ENCODE data around the gene TMEM82. TPM values are rescaled to one million over a fixed set of nuclear protein-coding genes. Genes with fewer than 3 reads are reported as not detected.

The TMEM82 gene
- total RNA-seq, 1 donor from 2014 or later: not detected

DNA sequence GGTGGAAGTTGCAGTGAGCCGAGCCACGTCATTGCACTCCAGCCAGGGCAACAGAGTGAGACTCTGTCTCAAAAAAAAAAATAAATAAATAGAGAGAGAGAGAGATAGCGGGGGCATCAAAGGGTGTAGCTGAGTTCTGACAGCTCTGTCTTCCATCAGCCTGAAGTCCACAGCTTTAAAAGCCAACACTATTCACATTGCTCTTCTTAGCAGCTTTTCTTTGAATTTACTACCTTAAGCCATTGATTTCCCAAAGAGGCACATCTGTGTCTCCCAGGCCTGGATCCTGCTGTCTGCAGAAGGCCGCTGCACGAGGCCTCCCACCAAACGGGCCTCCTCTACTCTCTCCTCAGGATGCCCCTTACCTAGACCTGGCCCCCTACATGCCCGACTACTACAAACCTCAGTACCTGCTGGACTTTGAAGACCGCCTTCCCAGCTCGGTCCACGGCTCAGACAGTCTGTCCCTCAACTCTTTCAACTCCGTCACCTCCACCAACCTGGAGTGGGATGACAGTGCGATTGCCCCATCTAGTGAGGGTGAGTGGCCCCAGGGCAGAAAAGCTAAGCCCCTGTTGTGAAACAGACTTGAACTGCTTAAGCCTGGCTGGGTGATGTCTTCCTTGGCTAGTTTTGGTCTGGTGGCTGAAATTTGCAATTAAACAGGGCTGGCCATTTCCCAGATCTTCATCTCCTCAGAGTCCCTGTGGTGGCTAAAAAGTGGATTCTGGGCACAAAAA is 22.7 kb upstream of the TMEM82 start:
- intact Hi-C loops (cut with micrococcal nuclease): no loop called here

DNA sequence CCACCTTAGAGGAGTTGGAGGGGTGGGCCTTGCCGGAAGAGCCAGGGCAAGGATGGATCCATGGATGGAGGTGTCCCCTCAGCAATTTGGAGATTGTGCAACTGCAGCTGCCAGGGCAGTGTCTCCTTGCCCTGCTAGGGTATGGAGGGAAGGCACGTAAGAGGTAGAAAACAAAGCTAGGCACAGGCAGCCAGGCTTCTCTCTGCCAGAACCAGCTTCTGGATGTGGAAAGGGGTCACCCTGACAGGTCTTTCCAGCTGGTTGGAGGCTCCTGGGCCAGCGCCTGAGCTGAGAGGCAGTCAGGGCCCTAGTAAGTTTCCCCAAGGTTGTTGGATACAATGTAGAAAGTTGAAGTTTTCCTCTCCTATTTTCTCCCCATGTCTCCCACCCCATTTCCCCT is 21.4 kb upstream of the TMEM82 start:
- intact Hi-C loops (cut with micrococcal nuclease): no loop called here

DNA sequence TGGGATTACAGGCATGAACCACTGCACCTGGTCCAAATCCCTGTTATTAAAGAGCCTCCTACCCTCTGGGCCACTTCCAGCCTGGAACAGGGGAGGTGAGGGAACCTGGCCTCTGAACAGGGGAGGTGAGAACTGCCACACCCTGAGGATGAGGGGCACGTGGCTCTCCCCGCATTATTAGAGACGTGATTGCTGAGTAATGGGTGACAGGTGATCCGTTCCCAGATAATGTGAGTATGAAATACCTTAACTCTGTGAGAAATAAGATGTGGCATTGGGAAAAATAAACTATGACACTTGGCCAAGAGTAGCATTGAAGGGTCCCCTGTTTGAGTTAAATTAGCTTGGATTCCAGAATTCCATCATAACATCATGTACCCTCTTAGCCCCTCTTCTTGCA is 19.9 kb upstream of the TMEM82 start:
- intact Hi-C loops (cut with micrococcal nuclease): no loop called here

DNA sequence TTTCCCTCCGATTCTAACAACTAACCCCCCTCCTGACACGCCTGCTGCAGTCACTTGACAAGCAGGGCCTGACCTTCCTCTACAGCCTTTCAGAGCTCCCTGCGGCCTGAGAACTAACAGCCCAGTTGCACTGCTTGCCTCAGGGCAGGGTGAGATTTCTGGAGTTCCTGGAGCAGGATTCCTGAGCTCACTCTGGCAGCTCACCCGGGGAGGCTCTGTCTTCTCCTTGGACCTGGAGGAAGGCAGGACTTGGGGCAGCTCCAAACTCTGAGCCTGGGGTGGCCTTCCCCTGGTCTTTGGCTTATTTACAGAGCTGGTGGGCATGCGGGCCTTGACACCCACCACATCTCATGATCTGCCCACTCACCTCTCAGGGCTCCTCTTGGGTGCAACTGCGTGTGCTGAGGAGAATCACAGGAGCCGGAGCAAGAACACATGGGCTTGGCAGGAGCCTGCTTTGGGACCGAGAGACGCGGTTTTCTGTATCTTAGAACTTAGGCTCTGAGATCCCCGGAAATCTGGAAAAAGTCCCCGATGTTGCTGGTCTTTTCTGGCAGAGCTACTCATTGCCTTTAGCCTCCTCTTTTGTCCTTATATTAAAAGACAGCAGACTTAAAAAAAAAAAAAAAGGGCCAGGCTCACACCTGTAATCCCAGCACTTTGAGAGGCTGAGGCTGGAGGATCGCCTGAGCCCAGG is 19.3 kb upstream of the TMEM82 start:
- intact Hi-C loops (cut with micrococcal nuclease): no loop called here

DNA sequence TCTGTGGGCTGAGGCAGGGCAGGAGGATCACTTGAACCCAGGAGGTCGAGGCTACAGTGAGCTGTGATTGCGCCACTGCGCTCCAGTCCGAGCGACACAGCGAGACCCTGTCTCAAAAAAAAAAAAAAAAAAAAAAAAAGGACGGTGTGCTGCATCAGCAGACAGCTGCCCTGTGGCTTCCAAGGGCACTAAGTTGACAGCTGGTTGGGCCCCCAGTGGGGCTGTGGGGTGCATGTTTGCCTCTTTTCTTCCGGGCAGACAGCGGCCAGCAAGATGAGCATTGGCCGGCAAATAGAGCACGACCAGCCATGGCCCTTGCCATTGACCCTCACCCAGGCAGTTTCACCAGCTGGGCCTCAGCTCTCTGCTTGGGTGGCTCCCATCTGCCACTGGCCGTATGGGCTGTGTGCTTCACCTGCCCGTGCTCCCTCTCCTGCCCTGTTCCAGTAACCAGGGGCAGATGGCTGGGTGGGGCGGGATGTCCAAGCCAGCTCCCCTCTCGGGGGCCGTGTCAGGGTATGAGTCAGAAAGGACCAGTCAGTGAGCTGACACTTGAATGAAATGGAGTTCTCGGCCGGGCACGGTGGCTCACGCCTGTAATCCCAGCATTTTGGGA is 18.6 kb upstream of the TMEM82 start:
- intact Hi-C loops (cut with micrococcal nuclease): no loop called here

DNA sequence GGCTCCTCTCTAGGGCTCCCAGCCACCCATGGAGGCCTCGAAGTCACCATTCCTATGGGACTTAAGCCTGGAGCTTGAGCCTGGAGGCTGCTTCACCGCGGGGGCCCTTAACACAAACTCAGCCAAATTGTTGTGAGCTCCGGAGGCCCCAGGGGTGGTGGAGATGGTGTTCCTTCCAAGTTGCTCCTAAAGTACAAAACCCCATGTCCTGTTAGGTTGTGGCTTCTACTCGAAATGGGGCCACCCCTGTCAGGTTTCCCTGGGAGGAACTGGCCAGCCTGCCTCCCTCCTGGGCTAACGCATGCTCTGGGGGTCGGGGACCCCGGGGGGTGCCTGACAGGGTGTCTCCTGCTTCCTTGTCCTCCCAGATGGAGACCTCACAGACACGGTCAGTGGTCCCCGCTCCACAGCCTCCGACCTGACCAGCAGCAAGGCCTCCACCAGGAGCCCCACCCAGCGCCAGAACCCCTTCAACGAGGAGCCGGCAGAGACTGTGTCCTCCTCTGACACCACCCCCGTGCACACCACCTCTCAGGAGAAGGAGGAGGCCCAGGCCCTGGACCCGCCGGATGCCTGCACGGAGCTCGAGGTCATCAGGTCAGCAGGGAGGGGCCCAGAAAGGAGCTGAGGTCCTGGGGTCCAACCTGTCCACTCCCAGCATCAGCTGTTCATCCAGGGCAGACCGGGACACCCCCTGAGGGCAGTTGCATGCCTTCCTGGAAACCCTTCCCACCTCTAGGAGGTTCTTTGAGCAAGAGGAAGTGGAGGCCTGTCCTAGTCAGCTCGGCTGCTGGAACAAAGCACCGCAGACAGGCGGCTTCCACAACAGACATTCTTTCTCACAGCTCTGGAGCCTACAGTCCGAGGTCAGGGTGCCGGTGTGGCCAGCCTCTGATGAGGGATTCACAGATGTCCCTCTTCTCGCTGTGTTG is 17.1 kb upstream of the TMEM82 start:
- intact Hi-C loops (cut with micrococcal nuclease): no loop called here

DNA sequence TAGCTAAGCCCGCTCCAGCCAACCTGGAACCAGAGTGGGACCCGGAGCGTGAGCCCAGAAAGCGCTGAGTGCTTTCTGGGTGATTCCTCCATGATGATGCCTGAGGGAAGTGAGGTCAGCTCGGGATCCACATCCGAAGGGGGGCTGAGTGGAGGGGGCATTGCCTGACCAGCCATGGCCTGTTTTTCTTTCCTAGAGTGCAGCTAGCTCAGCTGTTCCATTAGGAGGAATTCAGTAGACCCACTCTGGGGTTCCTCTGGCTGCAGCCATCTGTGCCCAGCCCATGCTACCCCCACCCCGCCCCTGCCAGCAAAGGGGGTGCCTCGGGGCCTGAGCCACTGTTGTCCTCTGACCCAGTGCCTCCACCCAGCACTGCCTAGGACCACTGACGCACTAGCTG is 15.8 kb upstream of the TMEM82 start:
- intact Hi-C loops (cut with micrococcal nuclease): no loop called here

- intact Hi-C loops (cut with micrococcal nuclease): no loop called here
Measured at GRCh38 chr1:15727021-15727420, 15.3 kb upstream of the TMEM82 start.

GRCh38 chr1:15727424-15727823 is 14.9 kb upstream of the TMEM82 start:
- intact Hi-C loops (cut with micrococcal nuclease): no loop called here

DNA sequence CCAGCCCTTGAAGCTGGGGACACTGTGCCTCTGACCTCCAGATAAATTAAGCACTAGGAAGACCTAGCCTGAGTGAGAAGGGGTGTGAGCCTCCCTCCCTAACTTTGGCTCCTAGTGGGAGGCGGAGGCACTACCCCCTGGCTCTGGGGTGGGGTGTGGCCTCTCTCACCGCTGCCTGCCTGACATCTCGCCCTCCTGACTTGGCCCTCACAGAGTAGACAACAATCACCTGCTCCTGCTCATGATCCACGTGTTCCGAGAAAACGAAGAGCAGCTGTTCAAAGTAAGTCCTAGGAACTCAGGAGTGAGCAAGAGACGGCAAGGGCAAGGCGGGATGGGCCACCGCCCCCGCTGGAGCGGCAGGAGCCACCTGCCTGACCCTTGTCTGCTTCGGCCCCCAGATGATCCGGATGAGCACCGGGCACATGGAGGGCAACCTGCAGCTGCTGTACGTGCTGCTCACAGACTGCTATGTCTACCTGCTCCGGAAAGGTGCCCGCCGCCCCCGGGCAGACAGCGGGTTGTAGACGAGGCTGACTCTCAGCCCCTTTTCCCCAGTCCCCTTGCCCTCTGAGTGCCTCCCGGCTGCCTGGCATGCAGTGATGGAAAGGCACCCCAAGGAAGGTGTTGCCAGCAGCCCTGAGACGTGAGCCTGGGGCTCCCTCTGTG is 14.3 kb upstream of the TMEM82 start:
- intact Hi-C loops (cut with micrococcal nuclease): no loop called here

DNA sequence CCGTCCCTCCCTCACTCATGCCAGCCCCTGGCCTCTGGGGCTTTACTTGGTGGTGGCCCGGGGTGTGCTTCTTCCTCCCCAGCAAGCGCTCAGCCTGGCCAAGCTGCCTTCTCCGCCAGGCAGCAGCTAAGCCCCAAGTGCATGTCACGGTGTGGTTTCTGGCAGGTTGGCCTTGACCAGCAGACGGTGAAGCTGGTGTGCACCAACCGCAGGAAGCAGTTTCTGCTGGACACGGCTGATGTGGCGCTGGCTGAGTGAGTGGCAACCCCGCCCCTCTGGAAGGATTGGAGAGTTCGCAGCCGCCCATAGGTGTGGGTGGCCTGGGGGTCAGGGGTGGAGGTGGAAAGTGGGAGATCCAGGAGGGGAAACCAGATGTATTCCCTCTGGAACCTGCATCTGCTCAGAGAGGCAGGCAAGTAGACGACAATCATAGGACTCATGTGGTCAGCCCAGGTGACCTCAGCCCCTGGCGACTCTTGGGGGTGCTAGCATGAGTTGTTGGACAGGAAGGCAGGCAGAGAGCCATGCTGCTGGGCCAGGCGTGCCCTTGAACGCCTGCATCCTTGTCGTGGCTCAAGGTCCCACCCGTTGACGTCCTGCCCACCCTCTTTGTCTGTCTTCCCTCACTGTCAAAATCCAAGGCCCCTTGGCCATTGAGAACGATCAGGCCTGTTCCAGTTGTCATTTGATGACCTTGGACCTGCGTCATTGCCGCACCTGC is 13.2 kb upstream of the TMEM82 start:
- intact Hi-C loops (cut with micrococcal nuclease): no loop called here

DNA sequence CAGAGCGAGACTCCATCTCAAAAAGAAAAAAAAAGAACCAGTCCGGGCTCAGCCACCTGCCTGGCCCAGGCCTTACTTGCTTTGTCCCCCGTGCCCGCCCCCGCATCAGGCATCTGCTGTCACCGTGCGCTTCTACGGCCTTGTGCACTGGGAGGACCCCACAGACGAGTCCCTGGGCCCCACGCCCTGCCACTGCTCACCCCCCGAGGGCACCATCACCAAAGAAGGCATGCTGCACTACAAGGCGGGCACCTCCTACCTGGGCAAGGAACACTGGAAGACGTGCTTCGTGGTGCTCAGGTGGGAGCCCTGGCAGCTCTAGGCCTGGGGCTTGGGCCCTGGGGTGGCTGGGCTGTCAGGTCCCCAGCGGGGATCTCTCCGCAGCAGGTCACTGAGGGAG is 11.9 kb upstream of the TMEM82 start:
- intact Hi-C loops (cut with micrococcal nuclease): no loop called here

DNA sequence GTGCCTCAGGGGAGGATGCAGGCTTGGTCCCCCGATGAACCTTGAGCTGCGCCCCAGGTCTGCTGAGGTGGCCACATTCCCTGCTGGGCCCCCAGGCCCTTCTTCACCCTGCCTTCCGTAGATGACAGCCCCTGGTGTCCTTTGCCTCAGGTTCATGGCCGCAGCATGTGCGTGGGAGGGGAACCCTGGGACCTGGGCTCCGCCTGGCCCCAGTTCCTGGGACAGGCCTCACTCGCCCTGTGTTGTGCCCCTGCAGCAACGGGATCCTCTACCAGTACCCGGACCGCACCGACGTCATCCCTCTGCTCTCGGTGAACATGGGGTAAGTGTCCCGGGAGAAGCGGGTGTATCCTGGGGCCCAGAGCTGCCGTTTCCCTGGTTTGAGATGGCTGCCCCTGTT is 11.4 kb upstream of the TMEM82 start:
- intact Hi-C loops (cut with micrococcal nuclease): no loop called here

DNA sequence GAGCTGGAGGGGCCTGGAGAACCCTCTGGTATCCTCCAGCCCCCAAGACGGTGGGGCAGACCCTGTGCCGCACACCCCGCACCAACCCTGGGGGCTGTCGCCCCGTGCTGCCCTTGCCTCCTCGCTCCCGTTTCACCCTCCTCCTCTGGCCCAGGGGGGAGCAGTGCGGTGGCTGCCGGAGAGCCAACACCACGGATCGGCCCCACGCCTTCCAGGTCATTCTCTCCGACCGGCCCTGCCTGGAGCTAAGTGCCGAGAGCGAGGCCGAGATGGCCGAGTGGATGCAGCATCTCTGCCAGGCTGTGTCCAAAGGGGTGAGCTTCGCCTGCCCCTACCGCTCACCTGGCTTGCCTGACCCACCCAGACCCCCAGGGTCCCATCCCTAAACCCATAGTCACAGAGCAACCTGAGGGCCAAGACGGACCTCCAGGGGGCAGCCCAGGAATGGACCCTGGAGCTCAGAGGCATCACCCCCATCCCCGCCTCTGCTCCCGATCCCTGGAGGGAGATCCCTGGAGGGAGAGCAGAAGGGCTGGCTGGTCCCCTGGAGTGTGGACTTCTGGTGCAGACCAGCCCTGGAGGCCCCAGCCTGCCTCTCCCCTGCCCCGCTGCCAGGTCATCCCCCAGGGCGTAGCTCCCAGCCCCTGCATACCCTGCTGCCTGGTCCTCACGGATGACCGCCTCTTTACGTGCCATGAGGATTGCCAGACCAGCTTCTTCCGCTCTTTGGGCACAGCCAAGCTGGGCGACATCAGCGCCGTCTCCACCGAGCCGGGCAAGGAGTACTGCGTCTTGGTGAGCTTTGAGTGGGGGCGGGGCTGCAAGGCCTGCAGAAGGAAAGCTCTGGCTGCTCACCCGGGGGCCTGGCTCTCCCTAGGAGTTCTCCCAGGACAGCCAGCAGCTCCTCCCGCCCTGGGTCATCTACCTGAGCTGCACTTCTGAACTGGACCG is 10.3 kb upstream of the TMEM82 start:
- intact Hi-C loops (cut with micrococcal nuclease): no loop called here

- intact Hi-C loops (cut with micrococcal nuclease): no loop called here
Measured at GRCh38 chr1:15732686-15733081, 9.6 kb upstream of the TMEM82 start.

- intact Hi-C loops (cut with micrococcal nuclease): no loop called here
Measured at GRCh38 chr1:15733218-15733725, 9.0 kb upstream of the TMEM82 start.

- intact Hi-C loops (cut with micrococcal nuclease): no loop called here
Measured at GRCh38 chr1:15733726-15734226, 8.5 kb upstream of the TMEM82 start.

- intact Hi-C loops (cut with micrococcal nuclease): no loop called here
Measured at GRCh38 chr1:15734296-15734695, 8.0 kb upstream of the TMEM82 start.

GRCh38 chr1:15734901-15735300 is 7.4 kb upstream of the TMEM82 start:
- intact Hi-C loops (cut with micrococcal nuclease): no loop called here

Data from T-helper 2 cell treated with Interferon-gamma antibody and Interleukin-4, amounts not matched to agents 100 ng/mL and 5 ng/mL, for 36 hours (primary cell).